Activated CD8-positive, alpha-beta memory T cell treated with anti-CD3 and anti-CD28 coated beads, Interleukin-2, amount 50 U/mL, for 1 hour (primary cell): ENCODE measurements around the gene MYO10.

Experiments used
- DNase-seq: peaks from one replicate; pipeline ENCODE4 v3.0.0-alpha.2; 2020; ENCODE audit errors: extremely low read depth

Gene MYO10

DNA sequence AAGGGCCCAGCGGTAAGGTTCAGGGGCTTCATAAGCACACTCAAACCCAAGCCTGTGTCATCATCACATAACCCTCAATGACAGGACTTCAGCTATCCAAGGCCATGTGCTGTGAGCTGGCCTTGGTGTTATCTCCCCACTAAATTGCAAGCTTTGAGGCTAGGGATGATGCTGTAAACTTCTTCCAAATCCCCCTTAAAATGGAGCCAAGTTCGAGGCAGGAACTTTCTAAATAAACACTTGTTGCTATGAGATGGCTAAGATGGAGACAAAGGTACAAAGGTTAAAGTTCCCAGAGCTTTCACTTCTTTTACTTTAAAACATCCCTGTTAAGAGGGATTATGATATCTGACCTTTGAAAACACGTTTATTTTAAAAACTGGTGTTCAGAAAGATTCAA, 123.6 kb downstream of the MYO10 start:
- DNase-seq: no peak

DNA sequence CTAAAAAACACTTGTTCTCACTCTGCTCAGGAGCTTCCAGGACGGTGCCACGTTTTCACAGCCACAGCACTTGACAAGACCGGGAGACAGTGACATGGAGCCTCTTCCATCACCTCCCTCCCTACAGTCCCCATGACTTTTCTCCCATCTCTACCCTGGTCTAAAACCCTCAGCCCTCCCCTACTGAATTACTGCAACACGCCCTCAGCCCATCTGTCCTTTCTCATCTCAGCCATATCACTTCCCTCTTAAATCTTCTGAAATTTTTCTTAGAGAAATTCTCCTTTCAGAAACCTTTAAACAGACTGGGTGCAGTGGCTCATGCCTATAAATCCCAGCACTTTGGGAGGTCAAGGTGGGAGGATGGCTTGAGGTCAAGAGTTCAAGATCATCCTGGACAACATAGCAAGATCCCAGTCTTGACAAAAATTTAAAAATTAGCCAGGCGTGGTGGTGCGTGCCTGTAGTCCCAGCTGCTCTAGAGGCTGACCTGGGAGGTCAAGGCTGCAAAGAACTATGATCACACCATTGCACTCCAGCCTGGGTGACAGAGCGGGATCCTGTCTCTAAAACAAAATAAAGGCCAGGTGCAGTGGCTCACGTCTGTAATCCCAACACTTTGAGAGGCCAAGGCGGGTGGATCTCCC, 125.8 kb downstream of the MYO10 start:
- DNase-seq: no peak

DNA sequence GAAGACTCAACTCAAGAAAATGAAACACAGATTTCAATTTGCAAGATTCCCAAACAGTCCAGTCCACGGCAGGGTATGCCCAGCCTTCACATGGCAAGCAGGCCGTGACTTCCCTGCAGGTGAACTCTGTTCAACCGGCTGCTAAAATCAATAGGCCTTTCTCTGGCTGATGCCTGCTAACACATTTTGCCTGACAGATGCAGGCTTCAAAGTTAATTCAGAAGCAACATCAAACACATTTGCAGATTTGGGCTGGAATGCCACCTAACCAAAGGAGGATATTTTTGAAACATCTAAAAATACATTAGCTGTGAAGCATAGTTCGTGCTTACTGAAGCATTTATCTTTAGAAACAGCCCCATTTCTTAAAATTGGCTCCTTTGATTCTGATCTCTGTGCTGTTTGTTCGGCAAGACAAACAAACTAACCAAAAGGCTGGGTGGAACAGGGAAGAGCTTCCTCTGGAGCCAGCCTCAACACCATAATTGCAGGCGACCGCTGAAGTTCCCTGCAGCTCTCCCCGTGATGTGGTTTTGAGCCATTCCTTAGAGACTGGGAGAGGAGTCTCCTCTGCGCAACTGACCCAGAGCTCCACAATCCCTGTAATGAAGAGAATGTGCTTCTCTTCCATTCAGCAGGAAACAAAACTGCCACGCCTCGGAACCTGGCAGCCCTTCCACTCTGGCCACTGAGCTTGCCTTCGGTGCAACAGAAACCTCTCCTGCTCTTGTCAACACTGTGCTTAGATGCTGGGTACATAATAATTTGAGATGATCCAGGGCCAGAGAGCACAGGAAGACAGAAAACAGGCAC, 126.5 kb downstream of the MYO10 start:
- DNase-seq: no peak

DNA sequence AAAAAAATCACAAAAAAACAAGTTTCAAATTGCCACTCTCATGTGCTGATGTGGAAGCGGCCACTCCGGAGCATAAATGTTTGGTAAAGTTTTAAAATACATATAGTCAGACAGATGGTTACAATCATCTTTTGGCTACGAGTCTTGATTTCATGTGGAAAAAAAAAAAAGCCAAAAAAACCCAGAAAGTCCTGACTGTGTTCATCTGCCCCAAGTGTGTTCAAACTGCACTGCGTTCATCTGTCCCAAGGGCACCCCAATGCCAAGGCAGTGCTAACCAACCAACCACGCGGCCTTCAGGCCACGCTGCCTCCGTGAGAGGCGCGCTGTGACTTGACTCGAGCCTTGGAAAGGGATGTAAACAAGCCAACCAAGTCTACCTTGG, 127.1 kb downstream of the MYO10 start:
- DNase-seq: no peak

DNA sequence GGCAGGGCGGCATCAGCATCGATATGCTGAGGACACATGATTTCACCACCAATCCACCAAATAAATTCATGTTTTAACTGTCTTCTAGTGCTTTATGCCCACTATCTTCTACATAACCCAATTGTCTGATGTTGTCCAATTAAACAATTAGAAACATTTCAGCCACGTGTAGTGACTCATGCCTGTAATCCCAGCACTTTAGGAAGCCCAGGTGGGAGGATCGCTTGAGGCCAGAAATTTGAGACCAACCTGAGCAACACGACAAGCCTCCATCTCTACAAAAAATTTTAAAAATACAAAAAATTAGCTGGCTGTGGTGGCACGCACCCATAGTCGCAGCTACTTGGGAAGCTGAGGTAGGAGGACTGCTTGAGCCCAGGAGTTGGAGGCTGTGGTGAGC, 128.1 kb downstream of the MYO10 start:
- no peak for DNase-seq

DNA sequence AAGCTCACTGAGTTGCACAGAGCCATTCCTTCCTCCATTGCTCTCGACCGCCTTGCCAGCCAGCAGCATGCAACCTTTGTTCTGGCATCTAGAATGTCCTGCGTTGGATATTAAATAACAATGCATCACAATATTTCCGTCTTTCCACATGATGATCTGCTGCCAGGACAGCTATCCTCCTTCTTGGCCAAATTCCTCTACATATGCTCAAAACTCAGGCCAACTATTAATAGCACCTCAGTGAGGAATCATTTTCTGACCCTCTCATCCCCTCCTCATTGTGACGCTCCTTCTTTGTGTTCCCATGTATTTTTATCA, 128.6 kb downstream of the MYO10 start:
- DNase-seq: no peak

DNA sequence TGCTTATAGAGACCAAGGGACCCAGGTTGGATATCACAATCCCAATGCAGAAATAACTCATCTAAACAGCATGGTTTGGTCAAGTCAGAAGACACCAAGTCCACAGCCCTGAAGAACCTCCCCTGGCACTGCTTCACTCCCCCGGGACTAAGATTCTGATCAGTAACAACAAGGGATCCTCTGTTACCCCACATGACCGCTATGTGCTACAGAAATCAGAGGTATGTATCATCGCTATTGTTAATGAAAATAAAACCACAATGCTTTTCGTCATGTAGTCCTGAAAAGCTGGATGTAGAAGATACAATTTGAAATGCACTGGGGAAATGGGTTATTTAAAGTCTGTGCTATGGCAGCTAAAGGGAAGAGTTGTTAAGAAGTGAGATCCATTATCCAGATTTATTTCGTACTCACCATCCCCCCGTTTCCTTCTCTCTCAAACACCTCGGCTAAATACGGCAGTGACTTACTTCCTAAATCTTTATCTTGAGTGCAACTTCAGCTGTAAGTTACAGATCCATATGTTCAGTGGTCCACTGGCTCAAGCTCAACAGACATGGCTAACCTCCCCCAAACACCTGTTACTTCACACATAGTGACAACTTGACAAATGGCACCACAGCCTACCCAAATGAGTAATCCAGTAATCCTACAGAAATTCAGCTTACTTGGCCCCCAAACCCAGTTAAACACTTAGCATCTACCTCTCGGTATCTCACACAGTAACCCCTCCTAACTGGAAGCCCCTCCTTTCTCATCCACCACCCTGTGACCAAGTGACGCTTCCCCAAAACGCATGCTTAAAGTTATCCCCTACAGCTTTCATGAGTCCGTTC, 129.2 kb downstream of the MYO10 start:
- DNase-seq: no peak

DNA sequence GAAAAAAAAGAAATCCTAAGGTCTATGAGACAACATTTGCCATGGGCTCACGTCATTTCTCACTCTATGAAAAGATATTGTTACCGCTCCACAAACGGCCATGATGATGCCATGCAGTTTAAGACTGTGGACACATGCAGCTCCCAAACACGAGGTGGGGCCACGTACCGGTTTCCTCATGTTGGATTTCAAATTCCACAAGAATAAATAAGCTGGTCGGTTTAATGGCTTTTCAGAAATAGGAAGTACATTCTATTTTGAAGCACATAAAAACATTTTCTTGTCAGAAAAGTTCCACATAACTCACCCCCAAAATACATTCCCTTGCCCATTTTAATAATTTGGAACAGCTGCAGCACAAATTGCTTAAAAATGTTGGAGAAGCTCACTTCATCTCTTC, 130.6 kb downstream of the MYO10 start:
- DNase-seq: no peak

DNA sequence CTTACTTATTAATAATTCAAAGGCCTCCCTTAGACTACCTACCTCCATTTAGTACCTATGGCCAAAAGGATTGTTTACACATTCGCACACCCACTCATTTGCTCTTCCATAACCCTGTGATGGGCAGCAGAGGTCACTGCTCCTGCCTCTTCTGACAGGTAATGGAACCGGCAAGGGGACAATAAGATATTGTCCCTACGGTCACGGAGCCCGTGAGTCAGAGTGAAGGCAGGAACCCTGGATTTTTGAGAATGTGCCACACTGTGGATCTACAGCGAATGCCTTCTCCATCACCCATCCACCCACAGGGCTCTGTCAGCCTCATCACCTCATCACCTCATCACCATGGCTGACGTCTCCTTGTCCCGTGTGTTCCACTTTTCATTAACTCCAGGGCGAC, 132.3 kb downstream of the MYO10 start:
- no peak for DNase-seq

DNA sequence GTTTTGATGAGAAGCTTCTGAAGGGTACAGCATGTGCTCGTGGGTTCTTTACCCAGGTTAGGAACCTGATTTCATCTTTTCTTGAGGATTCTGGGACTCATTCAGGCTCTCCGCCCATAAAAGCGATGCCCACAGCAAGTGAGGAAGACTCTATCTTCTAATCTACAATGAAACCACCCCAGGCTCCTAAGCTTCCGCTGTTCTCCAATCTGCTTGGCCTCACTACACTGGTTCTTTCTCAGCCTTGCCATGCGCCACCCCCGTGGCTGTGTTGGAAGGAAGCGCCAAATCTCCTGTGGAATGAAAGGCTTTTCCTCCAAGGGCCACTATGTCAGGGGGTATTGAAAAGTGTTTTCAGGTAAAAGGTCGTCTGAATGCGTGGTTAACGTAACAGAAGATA, 135.6 kb downstream of the MYO10 start:
- DNase-seq: no peak

DNA sequence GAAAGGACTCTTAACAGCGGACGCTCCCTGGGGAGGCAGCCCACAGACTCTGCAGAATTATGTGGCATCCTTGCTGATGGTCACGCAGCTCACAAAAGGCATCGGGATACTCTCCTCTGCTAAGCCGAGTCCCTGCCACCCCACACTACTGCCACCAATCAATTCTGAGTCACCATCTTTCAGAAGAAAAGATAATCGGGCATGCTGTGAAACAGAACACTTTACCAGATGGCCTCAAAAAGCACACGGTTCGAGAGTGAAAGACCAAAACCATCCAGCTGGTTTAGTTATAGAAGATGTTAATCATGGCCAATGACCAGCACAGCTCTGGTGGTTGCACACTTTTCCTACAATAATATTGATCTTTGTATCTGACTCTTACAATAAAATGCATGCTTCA, 136.3 kb downstream of the MYO10 start:
- no peak for DNase-seq

DNA sequence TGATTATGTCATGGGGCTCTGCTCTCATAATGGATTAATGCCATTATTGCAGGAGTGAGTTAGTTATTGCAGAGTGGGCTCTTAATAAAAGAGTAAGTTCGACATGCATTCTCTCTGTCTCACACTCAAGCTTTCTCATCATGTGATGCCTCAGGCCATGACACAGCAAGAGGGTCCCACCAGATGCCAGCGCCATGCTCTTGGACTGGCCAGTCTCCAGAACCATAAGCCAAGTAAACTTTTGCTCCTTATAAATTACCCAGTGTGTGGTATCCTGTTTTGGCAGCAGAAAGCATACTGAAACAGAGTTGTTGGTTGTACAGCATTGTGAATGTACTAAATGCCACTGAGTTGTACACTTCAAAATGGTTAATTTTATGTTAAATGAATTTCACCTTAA, 138.1 kb downstream of the MYO10 start:
- DNase-seq: no peak

DNA sequence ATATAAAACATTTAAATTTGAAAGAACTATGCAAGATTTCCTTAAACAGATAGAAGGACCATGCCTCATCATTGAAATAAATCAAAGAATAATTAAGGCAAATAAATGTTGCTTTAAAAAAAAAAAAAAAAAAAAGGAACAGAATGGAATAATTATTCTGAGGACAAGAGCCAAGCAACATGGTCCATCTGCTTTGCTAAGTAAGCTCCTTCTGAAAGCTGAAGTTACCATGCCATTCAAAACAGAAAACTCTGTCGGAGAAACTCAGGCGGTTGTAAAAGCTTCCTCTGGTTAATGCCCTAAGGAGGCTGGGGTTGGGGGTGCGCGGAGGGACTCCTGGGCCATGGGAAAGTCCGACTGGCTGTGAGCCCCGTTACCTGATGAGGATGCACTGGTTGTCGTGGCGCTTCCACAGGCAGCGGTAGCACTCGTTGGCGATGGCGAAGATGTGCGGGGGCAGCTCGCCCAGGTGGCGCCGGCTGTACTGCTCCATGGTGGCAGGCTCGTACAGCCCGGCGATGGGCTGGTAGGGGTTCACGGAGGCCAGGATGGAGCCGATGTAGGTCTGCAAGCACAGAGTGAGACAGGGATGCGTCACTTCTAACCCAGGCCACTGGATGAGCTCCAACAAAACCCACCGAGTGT, 141.7 kb downstream of the MYO10 start:
- DNase-seq: no peak

DNA sequence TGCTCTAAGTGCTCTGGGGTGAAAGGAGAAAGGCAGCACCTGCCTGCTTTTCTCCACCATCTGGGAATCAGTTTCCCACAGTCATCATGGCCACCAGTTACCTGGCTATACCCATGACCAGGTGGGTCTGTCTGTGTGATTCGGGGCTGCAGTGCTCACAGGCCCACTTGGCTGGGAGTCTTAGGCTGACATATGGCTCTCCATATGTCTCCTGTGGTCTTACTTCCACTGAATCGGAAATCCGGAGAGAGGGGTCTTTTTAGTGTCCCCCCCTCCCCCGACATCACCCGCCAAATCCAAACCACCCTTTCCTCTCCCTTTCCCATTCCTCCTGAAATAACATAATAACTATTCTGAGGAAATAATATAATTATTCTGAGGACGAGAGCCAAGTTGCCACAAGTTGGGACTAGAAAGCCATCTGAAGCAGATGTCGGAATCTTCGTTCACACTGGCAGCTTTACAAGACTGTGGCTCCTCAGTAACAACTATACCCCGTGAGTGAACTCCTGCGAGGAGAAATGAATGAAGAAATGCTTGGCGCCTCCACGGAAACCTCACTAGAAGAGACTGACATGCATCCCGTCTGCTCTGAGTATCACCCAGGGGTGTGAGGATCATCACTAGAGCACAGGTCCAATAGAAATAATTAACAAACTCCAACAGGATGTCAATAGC, 143.4 kb downstream of the MYO10 start:
- DNase-seq: no peak

DNA sequence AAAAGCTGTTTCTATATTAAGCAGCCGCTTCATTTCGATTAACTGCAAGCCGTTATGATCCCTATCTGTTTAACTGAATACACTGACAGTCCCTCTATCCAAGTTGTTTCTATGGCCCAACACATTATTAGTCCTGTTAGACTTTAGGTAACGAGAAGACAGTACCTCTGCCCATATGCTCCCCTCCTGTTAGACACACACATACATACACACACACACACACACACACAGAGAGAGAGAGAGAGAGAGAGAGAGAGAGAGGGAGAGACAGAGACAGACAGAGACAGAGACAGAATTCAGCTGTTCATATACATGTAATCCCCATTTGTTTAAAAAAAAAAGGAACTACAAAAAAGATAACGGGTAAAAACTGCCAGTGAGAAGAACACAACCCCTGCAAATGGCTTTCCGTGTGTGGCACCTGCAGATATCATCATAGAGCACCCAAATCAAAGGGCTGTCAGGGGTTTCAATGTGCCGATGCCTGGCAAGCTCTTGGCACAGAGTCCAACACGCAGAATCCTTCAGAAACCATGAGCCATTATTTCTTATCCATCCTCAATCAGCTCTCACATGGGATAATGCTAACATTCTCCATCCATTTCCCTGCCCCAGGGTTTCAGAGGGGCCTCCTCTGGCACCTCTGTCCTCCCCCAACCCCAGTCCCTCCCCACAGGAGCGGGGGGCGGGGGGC, 144.0 kb downstream of the MYO10 start:
- no peak for DNase-seq

DNA sequence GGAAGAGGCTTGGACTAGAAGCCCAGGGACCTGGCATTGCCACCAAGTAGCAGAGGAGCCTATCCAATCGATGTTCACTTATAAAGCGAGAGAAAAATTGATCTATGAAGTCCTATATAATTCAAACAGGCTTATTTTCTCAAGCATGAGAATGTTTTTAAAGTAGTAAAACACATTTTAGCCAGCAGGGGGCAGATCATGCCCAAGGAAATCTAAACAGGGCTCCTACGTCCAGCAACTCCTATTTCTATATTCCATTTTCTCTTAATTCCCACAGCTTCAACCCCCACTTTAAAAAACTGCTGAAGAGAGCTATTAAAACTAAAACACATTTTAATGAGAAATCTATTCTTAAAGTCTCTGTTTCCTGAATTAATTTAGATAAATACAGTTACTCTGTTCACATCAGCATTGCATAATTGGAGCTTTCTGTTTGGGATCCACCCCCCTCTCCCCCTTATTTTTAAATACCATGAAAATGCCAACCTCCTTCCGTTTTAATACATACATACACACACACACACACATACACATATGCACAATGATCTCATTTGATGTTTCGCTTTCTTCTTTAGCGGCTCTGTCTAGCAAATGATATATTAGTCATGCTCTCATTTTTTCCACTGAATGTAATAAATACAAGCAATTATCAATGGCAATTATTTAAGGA, 144.9 kb downstream of the MYO10 start:
- DNase-seq: no peak

DNA sequence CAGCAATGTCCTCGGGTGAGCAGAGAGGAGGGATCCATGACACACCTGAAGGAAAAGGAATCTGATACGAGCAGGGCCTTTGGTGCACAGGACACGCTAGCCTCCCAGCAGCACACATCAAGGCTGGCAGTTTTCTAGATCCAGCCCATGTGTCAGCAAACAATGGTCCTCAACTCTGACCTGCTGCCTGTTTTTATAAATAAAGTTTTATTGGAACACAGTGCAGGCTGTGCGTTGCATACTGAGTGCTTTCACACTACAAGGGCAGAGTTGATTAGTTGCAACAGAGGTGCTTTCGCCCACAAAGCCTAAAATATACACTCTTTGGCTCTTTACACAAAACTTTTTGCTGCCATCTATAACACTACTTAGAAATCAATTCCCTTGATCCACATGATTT, 147.1 kb downstream of the MYO10 start:
- DNase-seq: no peak

DNA sequence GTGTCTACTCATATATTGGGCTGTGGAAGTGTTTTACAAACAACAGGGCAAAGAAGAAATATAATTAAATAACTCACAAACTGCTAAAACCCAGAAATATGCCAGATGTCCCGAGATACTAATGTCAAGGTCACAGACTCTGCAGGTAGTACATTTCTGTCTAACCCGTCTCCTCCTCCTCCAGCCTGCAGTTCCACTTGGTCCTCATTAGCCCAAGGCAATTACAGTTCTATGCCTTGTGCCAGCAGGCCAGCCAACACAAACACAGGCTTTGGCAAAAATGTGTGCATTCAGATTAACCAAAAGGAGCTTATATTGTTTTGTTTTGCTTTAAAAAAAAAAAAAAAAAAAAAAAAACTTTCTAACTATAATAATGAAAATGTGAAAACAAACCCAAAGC, 148.8 kb downstream of the MYO10 start:
- no peak for DNase-seq

DNA sequence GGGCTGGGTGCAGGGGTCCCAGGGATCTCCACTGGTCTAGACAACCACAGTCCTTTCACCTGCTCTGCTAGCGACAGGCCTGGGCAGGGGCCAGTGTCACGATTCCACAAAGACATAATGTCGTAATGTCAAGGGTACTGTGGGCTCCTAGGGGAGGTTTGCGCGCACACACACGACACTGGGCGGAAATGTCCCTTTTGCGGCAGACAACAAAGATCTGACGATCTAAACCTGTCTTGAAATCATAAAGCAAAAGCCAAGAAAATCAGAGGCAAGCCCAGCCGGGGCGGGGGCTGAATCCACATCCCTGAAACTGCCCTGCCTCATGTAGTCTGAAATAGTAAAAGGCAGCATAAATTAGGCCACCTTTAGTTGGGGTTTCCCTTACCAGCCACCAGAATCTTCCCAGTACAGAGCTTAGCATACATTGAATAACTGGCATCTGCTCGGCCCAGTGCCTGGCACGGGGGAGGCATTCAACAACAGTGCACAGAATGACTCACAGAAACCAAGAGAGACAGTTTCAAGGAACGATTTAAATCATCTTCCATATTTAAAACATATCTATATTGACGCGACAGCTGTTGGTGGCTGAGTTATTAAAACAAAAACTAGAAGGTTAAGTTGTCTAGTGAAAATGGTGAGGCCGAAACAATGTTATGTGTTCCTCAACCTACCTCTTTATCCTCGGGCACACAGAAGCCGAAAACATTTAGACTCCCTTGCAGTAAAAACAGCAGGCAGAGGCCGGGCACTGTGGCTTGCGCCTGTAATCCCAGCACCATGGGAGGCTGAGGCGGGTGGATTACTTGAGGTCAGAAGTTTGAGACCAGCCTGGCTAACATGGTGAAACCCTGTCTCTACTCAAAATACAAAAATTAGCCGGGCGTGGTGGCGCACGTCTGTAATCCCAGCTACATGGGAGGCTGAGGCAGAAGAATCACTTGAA, 151.0 kb downstream of the MYO10 start:
- DNase-seq: no peak

DNA sequence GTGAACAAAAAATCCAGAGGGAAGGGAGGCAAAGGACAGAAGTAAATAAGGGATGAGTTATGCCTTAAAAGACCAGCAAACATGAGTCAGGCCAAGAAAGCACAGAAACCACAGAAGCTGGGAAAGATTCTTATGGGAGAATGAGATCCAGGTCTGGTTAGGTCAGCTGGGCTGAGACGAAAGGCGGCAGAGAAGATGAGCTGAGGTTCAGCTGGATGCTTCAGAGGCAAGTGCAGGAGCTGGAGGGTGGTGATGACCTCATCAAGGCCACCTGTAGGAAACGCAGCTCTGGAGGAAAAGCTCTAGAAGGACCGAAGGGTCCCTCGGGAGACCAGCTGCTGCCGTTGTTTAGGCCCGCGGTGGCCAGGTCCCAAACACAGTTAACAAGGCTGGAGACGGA, 152.0 kb downstream of the MYO10 start:
- no peak for DNase-seq
